ENCODE results near the gene CPN2. TPM values are rescaled to one million over a fixed set of nuclear protein-coding genes. Genes with fewer than 3 reads are reported as not detected.

The CPN2 gene
- total and polyA plus RNA-seq, 2 of the 8 experiments (the other 6 are each of a cell fraction or from before 2014, with no cell fraction given): 0.03 TPM; not detected in 1

- Histone ChIP-seq H3K23me2 (ENCODE audit: low read depth, low read length) (peaks cover 3% of the 10 kb centered on the region), H2BK120ac (replicated peaks; ENCODE audit: low read depth, low read length) (no peak overlapping the region), H3K4me1 (replicated peaks in 1 of 4; ENCODE audit: control insufficient read depth in 3 of 4, insufficient read depth in 4 of 4, low read length in 3 of 4) (peaks cover 0 to 11% (median 5%) of the 10 kb centered on the region in 4 experiments; a peak in 5 of 7 replicates), H3K9ac (replicated peaks in 1 of 4; ENCODE audit: extremely low read depth in 1 of 4, low read depth in 3 of 4, low read length in 3 of 4) (no peak overlapping the region), H2BK12ac (ENCODE audit: low read depth, low read length) (peak overlapping the region; percentile 80; the same call in 1 of the 2 replicates), H3K27ac (ENCODE audit: low read depth, low read length) (no peak overlapping the region), H3K18ac (ENCODE audit: extremely low read depth, low read length) (peak overlapping the region; percentile 83), H2BK15ac (ENCODE audit: low read length) (peak overlapping the region; percentile 46; the same call in 1 of the 2 replicates), H2BK20ac (ENCODE audit: low read length) (no peak overlapping the region), H4K20me1 (replicated peaks in 1 of 2; ENCODE audit: control insufficient read depth in 1 of 2, insufficient read depth in 2 of 2, low read length in 2 of 2) (no peaks in the 10 kb centered on the region), H4K8ac (ENCODE audit: extremely low read depth, insufficient read depth, low read length) (peak overlapping the region; percentile 92; the same call in 1 of the 2 replicates), H4K91ac (replicated peaks; ENCODE audit: insufficient read length, low read length) (peak overlapping the region; percentile 91), H3K36me3 (ENCODE audit: control insufficient read depth in 2 of 4, insufficient read depth in 4 of 4, low read length in 3 of 4) (no peaks in the 10 kb centered on the region), H2AK5ac (ENCODE audit: low read depth, low read length) (no peak overlapping the region), H3K4ac (replicated peaks; ENCODE audit: insufficient read length, low read depth, low read length) (no peak overlapping the region), H3K14ac (ENCODE audit: insufficient read length) (no peak overlapping the region), H3K23ac (ENCODE audit: insufficient read length) (no peak overlapping the region), H3K27me3 (replicated peaks in 1 of 4; ENCODE audit: control insufficient read depth in 3 of 4, extremely low read depth in 1 of 4, insufficient read depth in 3 of 4, low read length in 3 of 4) (peaks cover 16 to 35% (median 25%) of the 10 kb centered on the region in 4 experiments), H3K79me1 (ENCODE audit: low read depth, low read length) (no peaks in the 10 kb centered on the region), H4K5ac (ENCODE audit: insufficient read length, low read depth, low read length) (no peak overlapping the region), H3K56ac (replicated peaks; ENCODE audit: insufficient read length, low read depth, low read length) (no peak overlapping the region), H3K4me3 (ENCODE audit: extremely low read depth in 1 of 4, insufficient read depth in 2 of 4, low read depth in 3 of 4, low read length in 4 of 4) (peak overlapping the region; percentile 24 to 57 (median 48)), H2AFZ (ENCODE audit: low read length) (peak overlapping the region; percentile 46; the same call in 1 of the 2 replicates), H3K4me2 (ENCODE audit: insufficient read depth in 1 of 2, low read depth in 2 of 2, low read length in 2 of 2) (peak overlapping the region; percentile 64 to 80), H3K9me3 (ENCODE audit: insufficient read depth in 2 of 2, low read depth in 1 of 2, low read length in 1 of 2) (peaks cover 0 to 4% of the 10 kb centered on the region in 2 experiments; a peak in 1 of 4 replicates), H2BK5ac (ENCODE audit: low read depth, low read length) (peak overlapping the region; percentile 52; the same call in 1 of the 2 replicates), H3K79me2 (ENCODE audit: control insufficient read depth in 1 of 2, insufficient read depth in 2 of 2, low read length in 2 of 2) (no peaks in the 10 kb centered on the region)
- FAIRE-seq (no peak), DNase-seq (ENCODE audit: low read depth in 1 of 2, low spot score in 2 of 2) (no peak)
- 18% methylated on average over 59 of the region's 73 CpGs; no CpG with 5 or more reads in 1 of the 2 experiments for WGBS, 2 experiments (ENCODE audit: extremely low coverage in 1 of 2, insufficient coverage in 1 of 2, insufficient read length in 1 of 2, insufficient replicate concordance in 2 of 2, low coverage in 1 of 2, low lambda C conversion rate in 2 of 2, missing lambda C conversion rate in 1 of 2)
- CTCF ChIA-PET (ENCODE audit: partially characterized antibody): interaction anchor here (0.8 to 6.7 kb wide), 16 partner anchors 10 to 1156 kb away, joined by 3 to 122 read pairs (median 3); partner anchors contain the start of genes CPN2, LRRC15 and PLAAT1
- POLR2A ChIA-PET (ENCODE audit: partially characterized antibody): interaction anchor here (1.0 to 3.0 kb wide), 8 partner anchors 10 to 66 kb away, joined by 3 to 15 read pairs (median 3); no protein-coding TSS in a partner anchor
- TF ChIP-seq RBBP5 (IDR thresholded peaks at IDR 0.05; ENCODE audit: borderline replicate concordance, low read depth, low read length): 0 out of 2 replicates have a peak, but pooled peaks have one; percentile 25
- peak; percentile 73 for TF ChIP-seq KDM4A (IDR thresholded peaks at IDR 0.05; ENCODE audit: low read depth, low read length, severe bottlenecking)
- TF ChIP-seq MAX (IDR thresholded peaks at IDR 0.05): peak; percentile 7; the same call in 1 of the 2 replicates
- TF ChIP-seq ASH2L (IDR thresholded peaks at IDR 0.05; ENCODE audit: low read length): peak; percentile 34
- TF ChIP-seq EZH2 (IDR thresholded peaks at IDR 0.05; ENCODE audit: low read depth, low read length, severe bottlenecking): peak; percentile 83
- TF ChIP-seq SP4 (IDR thresholded peaks at IDR 0.05; ENCODE audit: low read length): no peak
Observed at GRCh38 chr3:194396859-194397756, 46.0 kb upstream of the CPN2 start.

All from H1 (cell line).